Effector memory CD4-positive, alpha-beta T cell (primary cell): ENCODE results near the gene SPOCK3.

Source experiments
- DNase-seq, 3 donors: peaks; one replicate each; pipeline ENCODE4 v3.0.0-alpha.2; 2020
- H3K27ac ChIP-seq: 2 replicates; pipeline ENCODE4 v1.7.0; 2013; ENCODE audit warnings: mild to moderate bottlenecking, low read length, moderate library complexity; ENCODE audit not compliant: insufficient read depth, poor library complexity, severe bottlenecking
- H3K27me3 ChIP-seq: replicated peaks from 2 replicates; pipeline ENCODE4 v1.7.0; 2013; ENCODE audit warnings: mild to moderate bottlenecking, low read length; ENCODE audit not compliant: insufficient read depth, control insufficient read depth, poor library complexity, severe bottlenecking
- H3K36me3 ChIP-seq: 2 replicates; pipeline ENCODE4 v1.7.0; 2013; ENCODE audit warnings: mild to moderate bottlenecking, low read length, moderate library complexity; ENCODE audit not compliant: control insufficient read depth, insufficient read depth
- H3K4me1 ChIP-seq: 2 replicates; pipeline ENCODE4 v1.7.0; 2013; ENCODE audit warnings: low read length, mild to moderate bottlenecking; ENCODE audit not compliant: control insufficient read depth, insufficient read depth, poor library complexity, severe bottlenecking
- H3K4me3 ChIP-seq: 2 replicates; pipeline ENCODE4 v1.7.0; 2013; ENCODE audit warnings: low read length, low read depth, mild to moderate bottlenecking; ENCODE audit not compliant: insufficient read depth, poor library complexity, severe bottlenecking
- H3K9me3 ChIP-seq: 2 replicates; pipeline ENCODE4 v1.7.0; 2013; ENCODE audit warnings: mild to moderate bottlenecking, low read length, moderate library complexity; ENCODE audit not compliant: control insufficient read depth

The SPOCK3 gene

GRCh38 chr4:167183036-167183435 lies 51.3 kb downstream of the SPOCK3 start:
- no peaks in the 10 kb centered on the region for H3K4me1 ChIP-seq
- no peak overlapping the region for H3K4me3 ChIP-seq
- H3K36me3 ChIP-seq, result no peaks in the 10 kb centered on the region
- DNase-seq, result no peak
- no peak overlapping the region for H3K27ac ChIP-seq
- no peaks in the 10 kb centered on the region for H3K27me3 ChIP-seq
- H3K9me3 ChIP-seq, result no peaks in the 10 kb centered on the region

DNA sequence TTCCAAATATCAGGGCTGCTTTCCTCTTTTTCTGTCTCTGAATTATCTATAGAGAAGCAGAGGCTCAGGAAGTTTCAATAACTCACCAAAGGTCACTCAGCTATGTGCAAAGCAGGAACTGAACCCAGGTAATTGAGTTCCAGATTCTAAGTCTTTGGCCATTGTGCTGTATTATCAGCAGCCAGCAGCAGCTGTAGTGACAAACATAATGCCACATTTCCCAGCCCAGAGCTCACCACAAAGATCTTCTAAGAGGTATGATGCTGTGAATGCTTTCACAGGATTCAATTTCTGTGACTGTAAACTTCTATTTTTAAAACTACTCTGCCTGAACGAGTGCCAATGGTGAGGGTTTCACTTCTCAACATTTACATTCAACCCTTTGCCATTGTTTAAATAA lies 56.4 kb downstream of the SPOCK3 start:
- no peaks in the 10 kb centered on the region for H3K9me3 ChIP-seq
- H3K36me3 ChIP-seq, result no peaks in the 10 kb centered on the region
- no peak overlapping the region for H3K4me3 ChIP-seq
- no peak for DNase-seq
- no peaks in the 10 kb centered on the region for H3K4me1 ChIP-seq
- no peaks in the 10 kb centered on the region for H3K27me3 ChIP-seq
- no peak overlapping the region for H3K27ac ChIP-seq

- H3K4me1 ChIP-seq, result no peaks in the 10 kb centered on the region
- H3K36me3 ChIP-seq, result no peaks in the 10 kb centered on the region
- H3K4me3 ChIP-seq, result no peak overlapping the region
- no peak for DNase-seq
- no peak overlapping the region for H3K27ac ChIP-seq
- no peaks in the 10 kb centered on the region for H3K9me3 ChIP-seq
- H3K27me3 ChIP-seq, result no peaks in the 10 kb centered on the region
These were observed 57.4 kb downstream of the SPOCK3 start for GRCh38 chr4:167176723-167177367.

DNA sequence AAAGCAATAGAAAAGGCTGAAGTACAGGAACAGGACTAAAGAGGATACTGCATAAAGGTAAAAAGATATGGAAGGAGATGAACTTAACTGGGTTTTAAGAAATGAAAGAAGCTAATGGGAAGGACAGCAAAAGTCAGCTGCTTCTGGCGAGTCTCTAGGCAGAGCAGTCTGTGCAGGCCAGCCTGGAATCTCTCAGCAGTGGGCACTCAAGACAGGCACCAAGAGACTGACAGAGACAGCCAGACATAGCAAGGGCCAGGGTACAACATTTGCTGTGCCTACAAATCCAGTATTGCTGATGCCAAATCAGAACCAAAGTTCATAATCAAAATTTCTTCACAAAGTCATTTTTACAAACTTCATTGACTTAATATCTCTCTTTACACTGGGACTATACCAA lies 62.4 kb downstream of the SPOCK3 start:
- no peaks in the 10 kb centered on the region for H3K36me3 ChIP-seq
- DNase-seq, result no peak

GRCh38 chr4:167168611-167169010 lies 65.7 kb downstream of the SPOCK3 start:
- no peak overlapping the region for H3K4me3 ChIP-seq
- H3K36me3 ChIP-seq, result no peaks in the 10 kb centered on the region
- DNase-seq, result no peak
- no peaks in the 10 kb centered on the region for H3K9me3 ChIP-seq
- H3K27me3 ChIP-seq, result no peaks in the 10 kb centered on the region
- H3K27ac ChIP-seq, result no peak overlapping the region
- no peaks in the 10 kb centered on the region for H3K4me1 ChIP-seq

More for the DNA sequence above, 62.4 kb downstream of the SPOCK3 start:
- no peaks in the 10 kb centered on the region for H3K9me3 ChIP-seq
- H3K27ac ChIP-seq, result no peak overlapping the region
- no peaks in the 10 kb centered on the region for H3K4me1 ChIP-seq
- H3K4me3 ChIP-seq, result no peak overlapping the region
- no peaks in the 10 kb centered on the region for H3K27me3 ChIP-seq

DNA sequence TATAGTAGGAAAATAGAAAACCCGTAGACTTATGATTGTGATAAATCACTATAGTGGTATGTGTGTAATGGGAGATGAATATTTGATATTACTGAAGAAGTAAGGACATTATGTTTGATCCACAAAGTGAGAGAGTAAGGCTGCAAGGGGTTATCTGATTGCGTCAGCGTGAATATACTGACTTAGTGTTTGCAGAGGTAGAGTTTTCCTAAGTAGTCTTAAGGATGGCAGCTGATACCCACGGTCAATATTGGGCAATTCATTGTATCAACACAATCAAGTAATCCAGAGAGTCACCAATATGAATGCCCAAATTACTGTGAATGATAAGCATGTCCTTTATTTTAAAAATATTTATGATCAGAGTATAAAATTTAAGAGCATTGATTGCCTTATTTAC lies 83.7 kb downstream of the SPOCK3 start:
- Histone ChIP-seq H3K4me1 (no peaks in the 10 kb centered on the region), H3K4me3 (no peak overlapping the region), H3K27me3 (no peaks in the 10 kb centered on the region), H3K9me3 (no peaks in the 10 kb centered on the region), H3K27ac (no peak overlapping the region), H3K36me3 (no peaks in the 10 kb centered on the region)
- DNase-seq, result no peak

DNA sequence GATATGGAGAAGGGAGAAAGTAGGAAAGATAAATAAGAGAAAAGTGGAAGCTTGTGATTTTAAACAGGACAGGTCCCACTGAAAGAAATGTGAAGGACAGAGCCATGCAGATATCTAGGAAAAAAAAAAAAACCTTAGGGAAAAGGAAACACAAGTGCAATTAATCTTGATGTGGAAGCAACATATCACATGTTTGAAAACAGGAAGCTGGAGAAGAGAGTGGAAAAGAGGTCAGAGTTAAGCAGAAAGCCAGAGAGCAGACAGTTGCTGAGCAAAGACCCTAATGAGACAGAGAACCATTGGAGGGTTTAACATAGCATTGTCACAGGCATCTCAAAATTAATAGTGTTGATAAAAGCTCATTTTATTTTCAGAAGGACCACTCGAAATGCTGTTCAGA lies 89.7 kb downstream of the SPOCK3 start:
- H3K27ac ChIP-seq, result no peak overlapping the region
- H3K4me1 ChIP-seq, result no peaks in the 10 kb centered on the region
- DNase-seq, result no peak
- H3K9me3 ChIP-seq, result no peaks in the 10 kb centered on the region
- no peak overlapping the region for H3K4me3 ChIP-seq
- H3K27me3 ChIP-seq, result no peaks in the 10 kb centered on the region
- H3K36me3 ChIP-seq, result no peaks in the 10 kb centered on the region

GRCh38 chr4:167143018-167143417 lies 91.3 kb downstream of the SPOCK3 start:
- DNase-seq, result no peak
- Histone ChIP-seq H3K27ac (no peak overlapping the region), H3K36me3 (no peaks in the 10 kb centered on the region), H3K4me1 (no peaks in the 10 kb centered on the region), H3K27me3 (no peaks in the 10 kb centered on the region), H3K4me3 (no peak overlapping the region), H3K9me3 (no peaks in the 10 kb centered on the region)

- Histone ChIP-seq H3K4me3 (no peak overlapping the region), H3K36me3 (no peaks in the 10 kb centered on the region), H3K27me3 (no peaks in the 10 kb centered on the region), H3K4me1 (no peaks in the 10 kb centered on the region), H3K9me3 (no peaks in the 10 kb centered on the region), H3K27ac (no peak overlapping the region)
- DNase-seq, result no peak
These were observed 98.0 kb downstream of the SPOCK3 start for GRCh38 chr4:167136270-167136669.

DNA sequence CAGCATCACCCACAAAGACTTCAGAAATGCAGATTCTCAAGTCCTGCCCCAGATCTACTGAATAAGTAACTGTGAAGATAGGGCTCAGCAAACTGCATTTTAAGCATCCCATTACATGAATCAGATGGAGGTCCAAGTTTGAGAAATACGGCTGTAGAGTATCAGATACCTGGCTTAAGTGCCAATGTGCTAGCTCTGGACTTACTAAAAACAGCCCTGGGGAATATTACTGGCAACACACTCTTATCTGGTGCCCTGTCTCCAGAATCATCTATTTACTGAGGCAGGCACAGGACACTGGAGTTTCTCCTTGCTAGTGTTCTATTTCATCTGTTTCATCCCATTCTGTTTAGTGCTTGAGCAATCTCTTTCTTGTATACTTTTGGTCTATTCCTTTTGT lies 105.1 kb downstream of the SPOCK3 start:
- Histone ChIP-seq H3K4me3 (no peak overlapping the region), H3K9me3 (no peaks in the 10 kb centered on the region), H3K27me3 (no peaks in the 10 kb centered on the region), H3K4me1 (no peaks in the 10 kb centered on the region), H3K36me3 (no peaks in the 10 kb centered on the region), H3K27ac (no peak overlapping the region)
- no peak for DNase-seq
